ENCODE measurements around the gene TTC34. TPM values are rescaled to one million over a fixed set of nuclear protein-coding genes. Genes with fewer than 3 reads are reported as not detected.
A peak's percentile ranks its signal among the peaks of the same experiment; 100 is the strongest.

TTC34 gene
- total RNA-seq, 1 experiment from 2014 or later, result 0.38 TPM

GRCh38 chr1:2596530-2597333, 204.8 kb downstream of the TTC34 start:
- H3K27me3 ChIP-seq, result peaks cover 12% of the 10 kb centered on the region

DNA sequence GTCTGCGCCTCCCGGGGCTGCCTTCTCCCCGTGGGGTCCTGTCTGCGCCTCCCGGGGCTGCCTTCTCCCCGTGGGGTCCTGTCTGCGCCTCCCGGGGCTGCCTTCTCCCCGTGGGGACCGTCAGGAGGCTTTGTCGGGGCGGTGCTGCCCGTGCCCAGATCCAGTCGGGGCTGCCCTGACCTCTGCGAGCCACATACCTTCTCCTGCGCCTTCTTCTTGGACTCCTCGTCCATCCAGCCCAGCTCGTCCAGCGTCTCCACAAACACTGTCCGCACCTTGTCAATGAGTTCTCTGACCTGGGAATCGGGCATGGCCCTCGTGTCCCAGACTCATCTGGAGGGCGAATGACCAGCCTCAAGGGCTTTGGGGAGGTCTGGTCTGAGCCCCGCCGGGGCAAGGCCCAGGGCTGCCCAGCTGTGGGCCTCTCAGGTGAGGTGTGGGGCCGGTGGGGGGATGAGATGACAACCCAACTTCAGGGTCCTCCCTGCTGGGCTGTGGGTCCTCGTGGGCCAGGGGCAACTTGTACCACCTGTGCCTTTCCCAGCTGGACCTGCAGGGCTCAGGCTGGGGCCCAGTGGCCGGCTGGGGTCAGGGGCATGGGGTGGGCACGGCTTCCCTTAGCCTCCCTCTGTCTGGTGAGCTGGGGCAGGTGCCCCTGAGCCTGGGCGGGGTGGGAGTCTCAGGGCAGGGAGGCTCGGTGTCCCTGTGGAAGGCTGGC, 205.5 kb downstream of the TTC34 start:
- H3K4me1 ChIP-seq, result peaks cover 5% of the 10 kb centered on the region; the same call in 1 of the 2 replicates
- H3K27ac ChIP-seq, result no peak overlapping the region
- H3K27me3 ChIP-seq, result peaks cover 12% of the 10 kb centered on the region
- no peak overlapping the region for H3K4me3 ChIP-seq
- H3K9me3 ChIP-seq (replicated peaks), result no peaks in the 10 kb centered on the region
- no peaks in the 10 kb centered on the region for H3K36me3 ChIP-seq
- DNase-seq, result no peak

More at GRCh38 chr1:2596530-2597333, 204.8 kb downstream of the TTC34 start:
- Histone ChIP-seq H3K4me3 (no peak overlapping the region), H3K36me3 (no peaks in the 10 kb centered on the region), H3K27ac (no peak overlapping the region), H3K9me3 (replicated peaks) (no peaks in the 10 kb centered on the region), H3K4me1 (peaks cover 5% of the 10 kb centered on the region; the same call in 1 of the 2 replicates)
- DNase-seq, result peak; percentile 36 to 57

DNA sequence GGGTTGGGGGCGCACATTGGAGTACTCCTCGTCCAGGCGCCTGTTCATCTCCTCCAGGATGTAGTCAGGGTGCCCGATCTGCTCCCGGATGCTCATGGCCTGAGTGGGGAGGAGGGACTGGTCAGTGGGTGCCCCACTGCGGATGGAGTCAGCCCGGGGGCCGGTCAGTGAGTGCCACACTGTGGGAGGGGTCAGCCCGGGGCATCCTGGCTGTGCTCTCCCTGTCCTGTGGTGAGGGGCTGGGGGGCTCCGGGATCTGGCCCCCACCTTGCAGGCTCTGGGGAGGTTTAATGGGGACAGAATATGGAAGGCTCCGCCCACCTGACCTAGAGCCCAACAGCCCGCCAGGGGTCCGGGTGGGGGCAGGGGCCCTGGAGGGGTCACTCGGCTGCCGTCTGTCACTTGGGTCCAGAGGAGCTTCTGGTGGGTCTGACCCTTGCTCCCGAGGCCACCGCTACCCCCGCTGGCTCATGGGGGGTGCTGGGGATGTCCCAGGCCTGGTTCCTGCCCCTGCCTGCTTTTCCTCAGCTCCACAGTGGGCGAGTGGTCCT, 206.2 kb downstream of the TTC34 start:
- peaks cover 12% of the 10 kb centered on the region for H3K27me3 ChIP-seq
- H3K36me3 ChIP-seq, result no peaks in the 10 kb centered on the region
- H3K27ac ChIP-seq, result no peak overlapping the region
- H3K9me3 ChIP-seq (replicated peaks), result no peaks in the 10 kb centered on the region
- H3K4me3 ChIP-seq, result no peak overlapping the region
- DNase-seq, result no peak
- peaks cover 5% of the 10 kb centered on the region; the same call in 1 of the 2 replicates for H3K4me1 ChIP-seq

DNA sequence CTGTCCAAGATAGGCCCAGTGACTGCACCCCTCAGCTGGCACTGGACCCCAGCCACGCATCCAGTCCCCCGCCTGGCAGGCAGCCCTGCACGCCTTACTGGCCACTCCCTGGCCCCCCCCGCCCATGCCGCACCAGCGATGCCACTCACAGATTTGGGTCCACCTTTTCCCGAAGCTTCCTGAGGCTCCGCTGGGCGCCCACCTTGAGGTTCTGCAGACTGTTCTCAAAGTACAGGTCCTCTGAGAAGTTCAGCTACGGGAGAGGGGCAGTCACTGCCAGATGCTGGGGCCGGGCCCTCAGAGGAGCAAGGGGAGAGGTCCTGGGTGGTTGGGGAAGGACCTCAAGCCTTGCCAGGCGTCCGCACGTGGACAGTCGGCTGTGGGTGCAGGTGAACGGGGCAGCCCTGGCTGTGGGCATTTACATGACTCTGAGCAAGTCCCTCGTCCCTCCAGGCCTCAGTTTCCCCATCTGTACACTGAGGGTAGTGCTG, 206.8 kb downstream of the TTC34 start:
- no peak for DNase-seq
- H3K9me3 ChIP-seq (replicated peaks), result no peaks in the 10 kb centered on the region
- H3K4me1 ChIP-seq, result peaks cover 5% of the 10 kb centered on the region; the same call in 1 of the 2 replicates
- no peaks in the 10 kb centered on the region for H3K36me3 ChIP-seq
- H3K27me3 ChIP-seq, result peaks cover 12% of the 10 kb centered on the region
- no peak overlapping the region for H3K27ac ChIP-seq
- no peak overlapping the region for H3K4me3 ChIP-seq

DNA sequence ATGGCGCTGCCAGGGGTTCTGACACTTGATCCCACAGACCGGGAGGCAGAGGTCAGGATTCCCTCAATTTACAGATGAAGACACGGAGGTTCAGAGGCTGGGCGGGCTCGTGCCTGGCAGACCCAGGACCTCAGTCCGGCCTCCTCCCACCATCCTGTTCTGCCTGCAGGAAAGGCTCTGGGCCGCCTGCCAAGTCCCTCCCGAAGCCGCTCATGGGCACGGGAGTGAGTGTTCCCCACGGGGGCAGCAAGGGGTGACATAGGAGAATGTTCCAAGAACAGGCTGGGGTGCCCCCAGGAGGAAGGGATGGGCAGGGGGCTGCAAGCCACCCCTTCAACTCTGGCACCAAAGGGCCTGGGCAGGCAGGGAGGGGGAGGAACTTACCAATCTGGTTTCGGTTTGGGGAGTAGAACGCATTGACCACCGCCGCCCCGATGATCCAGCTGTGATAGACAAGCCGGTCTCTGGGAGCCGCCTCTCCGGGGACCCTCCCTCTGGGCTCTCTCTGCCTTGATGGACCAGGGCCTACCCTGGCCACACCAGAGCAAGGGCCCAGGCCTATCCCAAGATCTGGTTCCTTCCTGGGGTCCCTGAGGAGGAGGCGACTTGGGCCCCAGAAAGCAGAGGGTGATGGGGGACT, 207.4 kb downstream of the TTC34 start:
- Histone ChIP-seq H3K27me3 (peaks cover 12% of the 10 kb centered on the region), H3K9me3 (replicated peaks) (no peaks in the 10 kb centered on the region), H3K27ac (no peak overlapping the region), H3K4me1 (peaks cover 5% of the 10 kb centered on the region; the same call in 1 of the 2 replicates), H3K36me3 (no peaks in the 10 kb centered on the region), H3K4me3 (no peak overlapping the region)
- peak; percentile 43 to 52 for DNase-seq

DNA sequence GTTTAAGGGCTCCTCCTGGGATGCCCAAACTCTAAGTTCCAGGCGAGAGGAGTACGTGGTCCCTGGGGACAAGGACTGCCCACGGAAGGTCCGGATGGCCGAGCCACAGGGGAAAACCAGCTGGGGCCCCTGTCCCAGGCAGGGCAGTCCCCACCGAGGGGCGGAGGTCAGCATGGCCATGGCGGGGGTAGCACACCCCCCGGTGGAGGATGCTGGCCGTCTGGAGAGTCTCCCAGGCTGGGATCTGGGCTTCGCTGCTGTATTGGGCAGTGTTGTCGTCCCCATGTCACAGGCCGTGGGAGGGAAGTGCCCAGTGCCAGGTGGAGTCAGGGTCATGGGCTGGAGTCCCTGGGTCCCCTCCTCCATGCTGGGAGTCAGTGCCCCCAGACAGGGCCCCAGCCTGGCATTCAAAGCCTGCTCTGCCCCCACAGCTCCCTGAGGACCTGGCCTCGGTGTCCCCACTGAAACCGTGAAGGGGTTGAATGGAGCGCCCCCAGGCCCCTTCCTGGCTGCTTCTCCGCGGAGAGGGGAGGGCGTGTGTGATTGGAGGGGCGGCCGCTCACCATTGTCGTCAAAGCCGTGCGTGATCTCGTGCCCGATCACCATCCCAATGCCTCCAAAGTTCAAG, 208.1 kb downstream of the TTC34 start:
- peaks cover 5% of the 10 kb centered on the region; the same call in 1 of the 2 replicates for H3K4me1 ChIP-seq
- H3K27ac ChIP-seq, result no peak overlapping the region
- no peaks in the 10 kb centered on the region for H3K9me3 ChIP-seq (replicated peaks)
- peaks cover 12% of the 10 kb centered on the region for H3K27me3 ChIP-seq
- DNase-seq, result no peak
- no peak overlapping the region for H3K4me3 ChIP-seq
- no peaks in the 10 kb centered on the region for H3K36me3 ChIP-seq

GRCh38 chr1:2592672-2593071, 208.8 kb downstream of the TTC34 start:
- peaks cover 8% of the 10 kb centered on the region for H3K27me3 ChIP-seq
- H3K9me3 ChIP-seq (replicated peaks), result no peaks in the 10 kb centered on the region
- no peak overlapping the region for H3K27ac ChIP-seq

GRCh38 chr1:2591581-2592261, 209.8 kb downstream of the TTC34 start:
- no peak for DNase-seq
- H3K27me3 ChIP-seq, result no peaks in the 10 kb centered on the region; the same call in 1 of the 2 replicates

More at GRCh38 chr1:2592672-2593071, 208.8 kb downstream of the TTC34 start:
- Histone ChIP-seq H3K36me3 (no peaks in the 10 kb centered on the region), H3K4me3 (no peak overlapping the region), H3K4me1 (peaks cover 5% of the 10 kb centered on the region; the same call in 1 of the 2 replicates)
- no peak for DNase-seq

GRCh38 chr1:2591233-2591580, 210.3 kb downstream of the TTC34 start:
- Histone ChIP-seq H3K4me1 (no peaks in the 10 kb centered on the region), H3K4me3 (no peak overlapping the region), H3K27me3 (no peaks in the 10 kb centered on the region), H3K27ac (no peak overlapping the region), H3K9me3 (replicated peaks) (no peaks in the 10 kb centered on the region), H3K36me3 (no peaks in the 10 kb centered on the region)
- no peak for DNase-seq

More at GRCh38 chr1:2591581-2592261, 209.8 kb downstream of the TTC34 start:
- Histone ChIP-seq H3K36me3 (no peaks in the 10 kb centered on the region), H3K4me1 (no peaks in the 10 kb centered on the region), H3K4me3 (no peak overlapping the region), H3K27ac (no peak overlapping the region), H3K9me3 (replicated peaks) (no peaks in the 10 kb centered on the region)

DNA sequence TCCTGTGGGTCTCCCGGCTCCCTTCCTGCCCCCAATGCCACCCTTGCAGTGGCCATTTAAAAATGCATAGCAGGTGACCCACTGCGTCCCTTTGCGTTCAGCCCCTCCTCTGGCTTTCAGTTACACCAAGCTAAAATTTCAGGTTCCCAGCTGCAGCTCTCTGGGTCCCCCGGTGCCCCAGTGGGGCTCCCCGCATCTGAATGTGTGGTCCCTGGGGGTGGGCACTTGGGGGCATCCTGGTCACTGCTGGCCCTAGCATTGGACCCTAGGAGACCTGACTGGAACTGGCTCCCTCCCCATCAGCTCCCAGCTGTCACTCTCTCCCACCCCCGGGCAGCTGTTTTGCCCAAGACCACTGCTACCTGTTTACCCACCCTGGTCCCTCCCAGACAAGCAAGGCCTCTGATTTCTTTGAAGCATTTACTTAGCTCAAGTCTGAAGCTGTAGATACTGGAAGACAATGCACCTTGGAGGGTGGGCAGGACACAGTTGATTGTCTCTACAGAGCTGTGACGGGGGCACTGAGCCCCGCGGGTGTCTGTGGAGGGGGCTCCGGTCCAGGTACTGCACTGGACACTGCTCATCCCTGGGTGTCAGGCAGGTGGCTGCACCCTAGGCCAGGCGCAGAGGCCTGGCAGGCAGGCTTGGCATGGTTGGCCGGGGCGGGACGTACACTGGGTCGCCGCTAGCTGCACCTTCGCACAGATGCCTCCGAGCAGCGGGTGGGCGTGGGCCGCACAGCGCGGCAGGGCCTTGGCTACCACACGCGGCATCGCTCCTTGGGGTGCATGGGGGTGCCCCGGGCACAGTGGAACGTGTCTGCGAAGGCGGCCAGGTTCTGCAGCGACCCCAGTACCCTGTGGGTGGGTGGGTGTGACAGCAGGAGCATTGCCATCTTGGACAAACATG, 211.0 kb downstream of the TTC34 start:
- no peaks in the 10 kb centered on the region for H3K36me3 ChIP-seq
- H3K27ac ChIP-seq, result no peak overlapping the region
- H3K4me3 ChIP-seq, result no peak overlapping the region
- DNase-seq, result peak in 1 of 2 experiments; percentile 2
- no peaks in the 10 kb centered on the region for H3K9me3 ChIP-seq (replicated peaks)
- H3K4me1 ChIP-seq, result no peaks in the 10 kb centered on the region
- H3K27me3 ChIP-seq, result no peaks in the 10 kb centered on the region

GRCh38 chr1:2589431-2590232, 211.9 kb downstream of the TTC34 start:
- no peaks in the 10 kb centered on the region for H3K27me3 ChIP-seq

GRCh38 chr1:2588661-2589430, 212.6 kb downstream of the TTC34 start:
- Histone ChIP-seq H3K4me3 (no peak overlapping the region), H3K4me1 (no peaks in the 10 kb centered on the region), H3K36me3 (no peaks in the 10 kb centered on the region), H3K27ac (no peak overlapping the region), H3K9me3 (replicated peaks) (no peaks in the 10 kb centered on the region), H3K27me3 (no peaks in the 10 kb centered on the region)
- DNase-seq, result no peak

More at GRCh38 chr1:2589431-2590232, 211.9 kb downstream of the TTC34 start:
- Histone ChIP-seq H3K4me3 (no peak overlapping the region), H3K4me1 (no peaks in the 10 kb centered on the region), H3K9me3 (replicated peaks) (no peaks in the 10 kb centered on the region), H3K36me3 (no peaks in the 10 kb centered on the region), H3K27ac (no peak overlapping the region)
- peak in 1 of 2 experiments; percentile 5 for DNase-seq

All from SJCRH30 (cell line).